H9 (cell line): ENCODE results near the gene TUT7. TPM values are rescaled to one million over a fixed set of nuclear protein-coding genes. Genes with fewer than 3 reads are reported as not detected.

ENCODE experiments used
- DNase-seq: peaks from one replicate; pipeline ENCODE4 v3.0.0-alpha.2; 2017
- H2AFZ ChIP-seq: one replicate; pipeline ENCODE4 v1.6.1; 2013; ENCODE audit warnings: mild to moderate bottlenecking, low read length, control low read depth, moderate library complexity
- H2AK5ac ChIP-seq: 2 replicates; pipeline ENCODE4 v1.6.1; 2013; ENCODE audit warnings: low read length, control low read depth, mixed read lengths; ENCODE audit not compliant: insufficient read length
- H2BK120ac ChIP-seq: one replicate; pipeline ENCODE4 v1.6.1; 2013; ENCODE audit warnings: low read depth, mild to moderate bottlenecking, low read length, control low read depth, inconsistent platforms; ENCODE audit not compliant: poor library complexity, severe bottlenecking
- H2BK12ac ChIP-seq: 2 replicates; pipeline ENCODE4 v1.6.1; 2013; ENCODE audit warnings: low read length, control low read depth, mixed read lengths, low read depth; ENCODE audit not compliant: insufficient read length
- H2BK15ac ChIP-seq: 2 replicates; pipeline ENCODE4 v1.6.1; 2013; ENCODE audit warnings: low read depth, low read length, control low read depth
- H2BK20ac ChIP-seq: one replicate; pipeline ENCODE4 v1.6.1; 2013; ENCODE audit warnings: low read depth, mild to moderate bottlenecking, low read length, control low read depth, inconsistent platforms; ENCODE audit not compliant: poor library complexity, severe bottlenecking
- H2BK5ac ChIP-seq: 2 replicates; pipeline ENCODE4 v1.6.1; 2013; ENCODE audit warnings: low read length, control low read depth, mixed read lengths; ENCODE audit not compliant: insufficient read length
- H3K14ac ChIP-seq: 2 replicates; pipeline ENCODE4 v1.6.1; 2013; ENCODE audit warnings: low read length, control low read depth; ENCODE audit not compliant: insufficient read depth
- H3K18ac ChIP-seq: 2 replicates; pipeline ENCODE4 v1.6.1; 2013; ENCODE audit warnings: low read depth, mild to moderate bottlenecking, mixed read lengths, low read length, control low read depth; ENCODE audit not compliant: insufficient read length
- H3K23ac ChIP-seq: 2 replicates; pipeline ENCODE4 v1.6.1; 2013; ENCODE audit warnings: low read length, control low read depth, mixed read lengths, low read depth; ENCODE audit not compliant: insufficient read length
- H3K23me2 ChIP-seq: 2 replicates; pipeline ENCODE4 v1.6.1; 2013; ENCODE audit warnings: low read depth, mild to moderate bottlenecking, mixed read lengths, low read length, control low read depth; ENCODE audit not compliant: insufficient read length, poor library complexity, severe bottlenecking
- H3K27ac ChIP-seq: 2 replicates; pipeline ENCODE4 v1.5.1; 2013; ENCODE audit warnings: low read length, control low read depth, mixed read lengths, low read depth; ENCODE audit not compliant: insufficient read length
- H3K27me3 ChIP-seq: 2 replicates; pipeline ENCODE4 v1.6.1; 2013; ENCODE audit warnings: low read length, control low read depth, inconsistent platforms; ENCODE audit not compliant: insufficient read depth
- H3K4ac ChIP-seq: 2 replicates; pipeline ENCODE4 v1.6.1; 2013; ENCODE audit warnings: low read depth, mild to moderate bottlenecking, control low read depth, inconsistent platforms, low read length, moderate library complexity
- H3K4me1 ChIP-seq: 2 replicates; pipeline ENCODE4 v1.6.1; 2013; ENCODE audit warnings: low read length, control low read depth, inconsistent platforms; ENCODE audit not compliant: insufficient read depth
- H3K4me2 ChIP-seq: 2 replicates; pipeline ENCODE4 v1.6.1; 2013; ENCODE audit warnings: low read length, control low read depth, mixed read lengths; ENCODE audit not compliant: insufficient read length, insufficient read depth
- H3K56ac ChIP-seq: 2 replicates; pipeline ENCODE4 v1.6.1; 2013; ENCODE audit warnings: low read depth, mild to moderate bottlenecking, mixed read lengths, low read length, control low read depth; ENCODE audit not compliant: insufficient read length
- H3K79me1 ChIP-seq: 2 replicates; pipeline ENCODE4 v1.6.1; 2013; ENCODE audit warnings: low read depth, mild to moderate bottlenecking, moderate library complexity, low read length, control low read depth, inconsistent platforms; ENCODE audit not compliant: insufficient read depth, poor library complexity, severe bottlenecking
- H3K79me2 ChIP-seq: 2 replicates; pipeline ENCODE4 v1.6.1; 2013; ENCODE audit warnings: low read length, control low read depth, inconsistent platforms; ENCODE audit not compliant: insufficient read depth
- H3K9ac ChIP-seq: 2 replicates; pipeline ENCODE4 v1.6.1; 2013; ENCODE audit warnings: low read length, control low read depth, mixed read lengths; ENCODE audit not compliant: insufficient read length; ENCODE audit errors: extremely low read depth
- H3K9me3 ChIP-seq: one replicate; pipeline ENCODE4 v1.6.1; 2013; ENCODE audit warnings: low read depth, low read length, inconsistent platforms; ENCODE audit not compliant: control insufficient read depth
- H3T11ph ChIP-seq: one replicate; pipeline ENCODE4 v1.6.1; 2013; ENCODE audit warnings: mild to moderate bottlenecking, low read length, control low read depth, inconsistent platforms
- H4K20me1 ChIP-seq: one replicate; pipeline ENCODE4 v1.6.1; 2013; ENCODE audit not compliant: control insufficient read depth, insufficient read length, insufficient read depth
- H4K5ac ChIP-seq: 2 replicates; pipeline ENCODE4 v1.6.1; 2013; ENCODE audit warnings: low read depth, mild to moderate bottlenecking, mixed read lengths, low read length, control low read depth; ENCODE audit not compliant: insufficient read length
- H4K8ac ChIP-seq: replicated peaks from 2 replicates; pipeline ENCODE4 v1.6.1; 2013; ENCODE audit warnings: low read length, control low read depth, mixed read lengths, low read depth; ENCODE audit not compliant: insufficient read length
- H4K91ac ChIP-seq: 2 replicates; pipeline ENCODE4 v1.6.1; 2013; ENCODE audit warnings: low read depth, mild to moderate bottlenecking, moderate library complexity, mixed read lengths, low read length, control low read depth; ENCODE audit not compliant: insufficient read length
- H3K27ac Mint-ChIP-seq, 3 experiments: 2 replicates in 2 of 3; 3 replicates in 1 of 3; pipeline ENCODE4 v1.8.0; 2020 to 2021; ENCODE audit warnings: mixed read lengths in 3 of 3, mild to moderate bottlenecking in 1 of 3, moderate library complexity in 1 of 3
- H3K27me3 Mint-ChIP-seq: 2 replicates; pipeline ENCODE4 v1.8.0; 2021; ENCODE audit warnings: low read depth, mild to moderate bottlenecking, moderate library complexity, mixed read lengths
- H3K36me3 Mint-ChIP-seq, 3 experiments: 2 replicates in 2 of 3; 3 replicates in 1 of 3; pipeline ENCODE4 v1.8.0; 2020 to 2021; ENCODE audit warnings: low read depth in 3 of 3, mixed read lengths in 3 of 3; ENCODE audit not compliant: insufficient read depth in 1 of 3
- H3K4me1 Mint-ChIP-seq, 2 experiments: 2 replicates each; pipeline ENCODE4 v1.8.0; 2020; ENCODE audit warnings: mixed read lengths in 2 of 2
- H3K4me3 Mint-ChIP-seq, 2 experiments: 2 replicates in 1 of 2; 3 replicates in 1 of 2; pipeline ENCODE4 v1.8.0; 2020 to 2021; ENCODE audit warnings: mild to moderate bottlenecking in 2 of 2, mixed read lengths in 2 of 2, moderate library complexity in 1 of 2
- H3K9me3 Mint-ChIP-seq, 2 experiments: 2 replicates in 1 of 2; 3 replicates in 1 of 2; pipeline ENCODE4 v1.8.0; 2020; ENCODE audit warnings: mild to moderate bottlenecking in 2 of 2, mixed read lengths in 2 of 2, moderate library complexity in 1 of 2
- CTCF ChIP-seq: fragments of 200-600 bp; sonication (generic); conservative IDR thresholded peaks from 3 replicates; pipeline ENCODE4 v1.8.0; 2021; ENCODE audit warnings: antibody characterized with exemption, mild to moderate bottlenecking
- WGBS: extraction: QIAGEN DNeasy Blood & Tissue Kit; methylation state at CpG from one replicate; pipeline ENCODE4 v1.1.7; 2013; ENCODE audit warnings: missing lambda C conversion rate, low lambda C conversion rate, mixed read lengths; ENCODE audit not compliant: insufficient read length; ENCODE audit errors: extremely low coverage; 5-methylcytosine and 5-hydroxymethylcytosine counted together
- total RNA-seq: library from RNA; stranded (reverse); gene quantifications from 2 replicates; pipeline ENCODE4 v1.2.1, GENCODE V29; 2021

Gene TUT7
- total RNA-seq, 1 experiment from 2014 or later, result 23.1 TPM

GRCh38 chr9:86326536-86326935 is 27.7 kb downstream of the TUT7 start:
- no peak overlapping the region for H3K14ac ChIP-seq
- H3K27ac ChIP-seq, result no peak overlapping the region

More at GRCh38 chr9:86326536-86326935, 27.7 kb downstream of the TUT7 start:
- Histone ChIP-seq H4K5ac (no peak overlapping the region), H2BK120ac (no peak overlapping the region), H3K9me3 (no peaks in the 10 kb centered on the region), H2BK15ac (no peak overlapping the region), H3K27me3 (no peaks in the 10 kb centered on the region), H3T11ph (no peak overlapping the region), H4K91ac (no peak overlapping the region), H2AFZ (no peak overlapping the region), H2BK20ac (no peak overlapping the region), H3K9ac (no peak overlapping the region), H3K4ac (no peak overlapping the region), H3K79me2 (no peaks in the 10 kb centered on the region), H3K23ac (no peak overlapping the region), H3K56ac (no peak overlapping the region), H3K79me1 (no peaks in the 10 kb centered on the region), H4K20me1 (no peaks in the 10 kb centered on the region), H2BK5ac (no peak overlapping the region), H3K23me2 (no peaks in the 10 kb centered on the region), H3K4me1 (no peaks in the 10 kb centered on the region), H2BK12ac (no peak overlapping the region), H3K18ac (no peak overlapping the region), H4K8ac (no peak overlapping the region), H2AK5ac (no peak overlapping the region), H3K4me2 (no peak overlapping the region)
- Mint-ChIP-seq H3K4me1 (peaks cover 11 to 16% of the 10 kb centered on the region in 2 experiments), H3K4me3 (no peak overlapping the region), H3K27me3 (no peaks in the 10 kb centered on the region; the same call in 1 of the 2 replicates), H3K36me3 (peaks cover 28 to 64% (median 60%) of the 10 kb centered on the region in 3 experiments; a peak in 6 of 7 replicates), H3K9me3 (no peaks in the 10 kb centered on the region), H3K27ac (no peak overlapping the region)
- WGBS, result no CpG with 5 or more reads among the region's 3 CpGs
- no peak for TF ChIP-seq CTCF
- DNase-seq, result no peak
